ENCODE results near the gene FRK. TPM values are rescaled to one million over a fixed set of nuclear protein-coding genes. Genes with fewer than 3 reads are reported as not detected.

Gene FRK
- total RNA-seq, 2 donors from 2014 or later: 1.4 to 2.9 TPM

DNA sequence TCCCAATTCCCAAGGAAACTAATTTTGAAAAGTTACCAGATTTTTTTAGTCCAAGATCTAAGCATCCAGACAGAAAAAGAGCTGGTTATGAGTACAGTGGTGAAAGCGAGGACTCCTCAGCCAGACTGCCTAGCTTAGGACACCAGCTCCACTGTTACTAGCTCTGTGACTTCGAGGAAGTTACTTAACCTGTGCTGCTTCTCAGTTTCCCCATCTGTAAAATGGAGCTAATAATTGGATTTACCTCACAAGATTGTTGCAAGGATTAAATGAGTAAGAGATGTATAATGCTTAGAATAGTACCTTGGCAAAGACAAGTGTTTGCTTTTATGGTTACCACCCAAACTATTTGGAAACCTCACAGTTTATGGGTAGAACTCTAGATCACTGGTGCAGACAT is 41.1 kb upstream of the FRK start:
- DNase-seq: no peak
- Histone ChIP-seq H3K36me3 (ENCODE audit: control insufficient read depth, insufficient read depth, low read length) (peaks cover 13% of the 10 kb centered on the region), H3K27ac (ENCODE audit: low read depth, low read length) (no peak overlapping the region), H3K4me1 (ENCODE audit: control insufficient read depth, insufficient read depth, low read length) (peaks cover 33% of the 10 kb centered on the region), H3K4me3 (ENCODE audit: low read length) (peak overlapping the region; percentile 86), H3K9me3 (ENCODE audit: control insufficient read depth, low read length) (peaks cover under 1% of the 10 kb centered on the region), H3K27me3 (ENCODE audit: control insufficient read depth, insufficient read depth, low read length, poor library complexity, severe bottlenecking) (no peaks in the 10 kb centered on the region), H3K9ac (ENCODE audit: extremely low read depth, low read length, poor library complexity, severe bottlenecking) (peak overlapping the region; percentile 93)
- peak overlapping the region; percentile 86 for H3K27ac Mint-ChIP-seq
- peaks cover 63% of the 10 kb centered on the region for H3K4me1 Mint-ChIP-seq
- peaks cover 10% of the 10 kb centered on the region for H3K36me3 Mint-ChIP-seq (ENCODE audit: low read depth)
- H3K9me3 Mint-ChIP-seq: peaks cover under 1% of the 10 kb centered on the region
- H3K27me3 Mint-ChIP-seq (ENCODE audit: insufficient read depth): no peaks in the 10 kb centered on the region
- peak overlapping the region; percentile 75 for H3K4me3 Mint-ChIP-seq
- WGBS, 2 experiments (ENCODE audit: insufficient coverage in 1 of 2, insufficient read length in 1 of 2): 87 to 90% methylated on average over 2 of the region's 2 CpGs
- TF ChIP-seq, protein P1, sequence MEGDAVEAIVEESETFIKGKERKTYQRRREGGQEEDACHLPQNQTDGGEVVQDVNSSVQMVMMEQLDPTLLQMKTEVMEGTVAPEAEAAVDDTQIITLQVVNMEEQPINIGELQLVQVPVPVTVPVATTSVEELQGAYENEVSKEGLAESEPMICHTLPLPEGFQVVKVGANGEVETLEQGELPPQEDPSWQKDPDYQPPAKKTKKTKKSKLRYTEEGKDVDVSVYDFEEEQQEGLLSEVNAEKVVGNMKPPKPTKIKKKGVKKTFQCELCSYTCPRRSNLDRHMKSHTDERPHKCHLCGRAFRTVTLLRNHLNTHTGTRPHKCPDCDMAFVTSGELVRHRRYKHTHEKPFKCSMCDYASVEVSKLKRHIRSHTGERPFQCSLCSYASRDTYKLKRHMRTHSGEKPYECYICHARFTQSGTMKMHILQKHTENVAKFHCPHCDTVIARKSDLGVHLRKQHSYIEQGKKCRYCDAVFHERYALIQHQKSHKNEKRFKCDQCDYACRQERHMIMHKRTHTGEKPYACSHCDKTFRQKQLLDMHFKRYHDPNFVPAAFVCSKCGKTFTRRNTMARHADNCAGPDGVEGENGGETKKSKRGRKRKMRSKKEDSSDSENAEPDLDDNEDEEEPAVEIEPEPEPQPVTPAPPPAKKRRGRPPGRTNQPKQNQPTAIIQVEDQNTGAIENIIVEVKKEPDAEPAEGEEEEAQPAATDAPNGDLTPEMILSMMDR (conservative IDR thresholded peaks at IDR 0.05): no peak

DNA sequence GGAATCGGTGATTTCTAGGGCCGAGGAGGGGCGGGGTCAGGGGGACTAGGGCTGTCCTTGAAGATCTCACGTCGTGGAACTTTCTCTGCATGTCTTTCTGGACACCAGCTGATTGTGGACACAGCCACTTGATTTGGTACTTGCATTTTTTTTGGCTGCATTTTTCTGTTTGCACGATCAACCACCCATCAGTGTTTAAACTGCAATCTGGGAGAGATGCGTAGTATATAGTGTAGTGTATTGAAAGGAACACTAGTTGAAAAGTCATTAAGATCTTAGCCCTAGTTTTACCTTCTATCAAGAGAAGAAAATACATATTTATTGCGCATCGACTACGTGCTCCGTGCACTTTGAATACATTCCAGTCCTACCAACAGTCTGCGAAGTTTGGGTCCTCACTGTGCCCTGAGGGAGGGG is 40.6 kb upstream of the FRK start:
- WGBS, 2 experiments (ENCODE audit: insufficient coverage in 1 of 2, insufficient read length in 1 of 2): 0 to 8% methylated on average over 6 to 12 of the region's 12 CpGs
- Histone ChIP-seq H3K4me3 (ENCODE audit: low read length) (peak overlapping the region; percentile 86), H3K36me3 (ENCODE audit: control insufficient read depth, insufficient read depth, low read length) (peaks cover 18% of the 10 kb centered on the region), H3K27ac (ENCODE audit: low read depth, low read length) (peak overlapping the region; percentile 79), H3K9me3 (ENCODE audit: control insufficient read depth, low read length) (peaks cover 6% of the 10 kb centered on the region), H3K27me3 (ENCODE audit: control insufficient read depth, insufficient read depth, low read length, poor library complexity, severe bottlenecking) (no peaks in the 10 kb centered on the region), H3K4me1 (ENCODE audit: control insufficient read depth, insufficient read depth, low read length) (peaks cover 33% of the 10 kb centered on the region), H3K9ac (ENCODE audit: extremely low read depth, low read length, poor library complexity, severe bottlenecking) (peak overlapping the region; percentile 93)
- Mint-ChIP-seq H3K4me3 (peak overlapping the region; percentile 75), H3K36me3 (ENCODE audit: low read depth) (peaks cover 15% of the 10 kb centered on the region), H3K27ac (peak overlapping the region; percentile 86), H3K9me3 (peaks cover 5% of the 10 kb centered on the region), H3K27me3 (ENCODE audit: insufficient read depth) (no peaks in the 10 kb centered on the region), H3K4me1 (peaks cover 61% of the 10 kb centered on the region)
- TF ChIP-seq, protein P1 (conservative IDR thresholded peaks at IDR 0.05): no peak
- no peak for DNase-seq

DNA sequence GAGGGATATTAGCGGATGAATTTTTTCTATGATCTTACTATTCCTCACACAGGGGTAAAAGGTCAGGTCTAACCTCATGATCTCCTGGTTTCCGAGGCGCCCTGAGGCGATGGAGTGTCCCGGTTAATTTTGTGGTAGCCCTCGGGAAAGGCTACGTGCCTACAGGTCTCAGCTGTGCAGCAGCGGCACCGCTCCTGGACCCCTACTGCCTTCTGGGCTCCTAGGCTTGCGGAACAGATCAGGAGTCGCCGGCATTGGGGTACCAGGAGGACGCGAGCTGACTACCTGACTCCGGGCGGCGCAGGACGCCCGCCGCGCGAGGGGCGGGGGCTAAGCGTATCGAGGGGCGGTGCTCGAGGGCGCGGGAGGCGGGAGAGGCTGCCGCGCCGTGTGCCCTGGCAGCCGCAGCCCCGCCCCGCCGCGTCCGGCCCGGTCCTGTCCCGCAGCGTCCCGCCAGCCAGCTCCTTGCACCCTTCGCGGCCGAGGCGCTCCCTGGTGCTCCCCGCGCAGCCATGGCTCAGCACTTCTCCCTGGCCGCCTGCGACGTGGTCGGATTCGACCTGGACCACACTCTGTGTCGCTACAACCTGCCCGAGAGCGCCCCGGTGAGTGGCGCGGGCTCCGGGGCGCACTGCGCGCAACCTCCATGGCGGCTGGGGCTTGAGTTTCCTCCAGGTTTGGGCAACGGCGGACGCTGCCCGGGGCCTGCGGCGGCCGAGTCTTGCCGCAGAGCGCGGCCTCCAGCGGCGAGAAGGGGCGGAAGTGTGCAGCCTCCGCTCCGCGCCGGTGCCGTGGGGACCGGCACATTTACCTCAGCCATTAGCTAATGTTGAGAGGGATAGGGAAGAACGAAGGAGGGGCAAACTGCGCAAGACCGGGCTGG is 40.0 kb upstream of the FRK start, which contains the start of gene NT5DC1:
Gene NT5DC1 (plus strand): TSS at position 435 of the 883 bp plus-strand sequence. CDS start 78 bp downstream, at position 513.
- H3K36me3 Mint-ChIP-seq (ENCODE audit: low read depth): peaks cover 22% of the 10 kb centered on the region
- TF ChIP-seq, protein P1 (conservative IDR thresholded peaks at IDR 0.05): peak; percentile 59
- H3K4me3 Mint-ChIP-seq: peak within 1 kb of the TSS; percentile 75
- peak within 1 kb of the TSS; percentile 96 for H3K27ac Mint-ChIP-seq
- Histone ChIP-seq H3K4me1 (ENCODE audit: control insufficient read depth, insufficient read depth, low read length) (peaks cover 29% of the 10 kb centered on the region), H3K27ac (ENCODE audit: low read depth, low read length) (peak within 1 kb of the TSS; percentile 79), H3K36me3 (ENCODE audit: control insufficient read depth, insufficient read depth, low read length) (peaks cover 21% of the 10 kb centered on the region), H3K9me3 (ENCODE audit: control insufficient read depth, low read length) (peaks cover 12% of the 10 kb centered on the region), H3K27me3 (ENCODE audit: control insufficient read depth, insufficient read depth, low read length, poor library complexity, severe bottlenecking) (no peaks in the 10 kb centered on the region), H3K4me3 (ENCODE audit: low read length) (peak within 1 kb of the TSS; percentile 86), H3K9ac (ENCODE audit: extremely low read depth, low read length, poor library complexity, severe bottlenecking) (peak within 1 kb of the TSS; percentile 93)
- peaks cover 12% of the 10 kb centered on the region for H3K9me3 Mint-ChIP-seq
- H3K27me3 Mint-ChIP-seq (ENCODE audit: insufficient read depth): no peaks in the 10 kb centered on the region
- DNase-seq: peak; percentile 95
- 1 to 9% methylated on average over 16 to 87 of the region's 87 CpGs for WGBS, 2 experiments (ENCODE audit: insufficient coverage in 1 of 2, insufficient read length in 1 of 2)
- peaks cover 55% of the 10 kb centered on the region for H3K4me1 Mint-ChIP-seq
